Breast epithelium (tissue), 3 donors: ENCODE measurements around the gene PROK1.

Source experiments
- CTCF ChIP-seq, 3 donors: fragments of 450-650 bp; IDR thresholded peaks; one replicate each; pipeline ENCODE4 v1.5.1; 2016 to 2017; ENCODE audit warnings: antibody characterized with exemption in 3 of 3, mild to moderate bottlenecking in 3 of 3, moderate library complexity in 3 of 3
- POLR2A ChIP-seq: fragments of 450-650 bp; IDR thresholded peaks from one replicate; pipeline ENCODE4 v1.6.1; 2016; ENCODE audit warnings: antibody characterized with exemption, mild to moderate bottlenecking, moderate library complexity

GRCh38 chr1:110408488-110408887, 42.5 kb upstream of the PROK1 start:
- no peak for TF ChIP-seq POLR2A
- TF ChIP-seq CTCF (IDR thresholded peaks at IDR 0.05) = no peak
